BLaER1 (cell line): ENCODE measurements around the gene LCE6A.

Experiments used
- H3K27ac ChIP-seq: shearing (Covaris generic); formaldehyde crosslinking; 2 replicates; pipeline ENCODE4 v1.8.1; 2022
- H3K27me3 ChIP-seq: shearing (Covaris generic); formaldehyde crosslinking; 2 replicates; pipeline ENCODE4 v1.8.1; 2022
- H3K36me3 ChIP-seq: shearing (Covaris generic); formaldehyde crosslinking; 2 replicates; pipeline ENCODE4 v1.8.1; 2022
- H3K4me1 ChIP-seq: shearing (Covaris generic); formaldehyde crosslinking; 2 replicates; pipeline ENCODE4 v1.8.1; 2022
- H3K4me2 ChIP-seq: shearing (Covaris generic); formaldehyde crosslinking; 2 replicates; pipeline ENCODE4 v1.8.1; 2022
- H3K4me3 ChIP-seq: shearing (Covaris generic); formaldehyde crosslinking; 2 replicates; pipeline ENCODE4 v1.8.1; 2022
- H3K9ac ChIP-seq: shearing (Covaris generic); formaldehyde crosslinking; 2 replicates; pipeline ENCODE4 v1.8.1; 2022
- H3K9me3 ChIP-seq: shearing (Covaris generic); formaldehyde crosslinking; 2 replicates; pipeline ENCODE4 v1.8.1; 2022
- H4K20me1 ChIP-seq: shearing (Covaris generic); formaldehyde crosslinking; 2 replicates; pipeline ENCODE4 v1.8.1; 2022
- Cebpa-rat ChIP-seq: shearing (Covaris generic); IDR thresholded peaks from 2 replicates; pipeline ENCODE4 v1.8.1; 2022

The LCE6A gene

GRCh38 chr1:152836870-152837269 lies 5.8 kb upstream of the LCE6A start:
- H3K36me3 ChIP-seq = no peaks in the 10 kb centered on the region
- H3K27ac ChIP-seq = no peak overlapping the region
- H3K9ac ChIP-seq = no peak overlapping the region
- TF ChIP-seq Cebpa-rat = no peak
- no peaks in the 10 kb centered on the region for H3K9me3 ChIP-seq
- H3K27me3 ChIP-seq = no peaks in the 10 kb centered on the region
- no peaks in the 10 kb centered on the region for H4K20me1 ChIP-seq
- H3K4me2 ChIP-seq = no peak overlapping the region
- H3K4me3 ChIP-seq = no peak overlapping the region
- H3K4me1 ChIP-seq = no peaks in the 10 kb centered on the region

- H3K9me3 ChIP-seq = no peaks in the 10 kb centered on the region
Observed at GRCh38 chr1:152855661-152856060, 13.0 kb downstream of the LCE6A start.

GRCh38 chr1:152858062-152858461 lies 15.4 kb downstream of the LCE6A start:
- Histone ChIP-seq H3K27ac (no peak overlapping the region), H3K36me3 (no peaks in the 10 kb centered on the region), H4K20me1 (no peaks in the 10 kb centered on the region), H3K4me2 (no peak overlapping the region), H3K4me1 (no peaks in the 10 kb centered on the region), H3K9me3 (no peaks in the 10 kb centered on the region), H3K27me3 (no peaks in the 10 kb centered on the region), H3K9ac (no peak overlapping the region), H3K4me3 (no peak overlapping the region)
- TF ChIP-seq Cebpa-rat = no peak

More at GRCh38 chr1:152855661-152856060, 13.0 kb downstream of the LCE6A start:
- no peaks in the 10 kb centered on the region for H3K4me1 ChIP-seq
- no peaks in the 10 kb centered on the region for H3K36me3 ChIP-seq
- no peak overlapping the region for H3K9ac ChIP-seq
- no peaks in the 10 kb centered on the region for H4K20me1 ChIP-seq
- TF ChIP-seq Cebpa-rat = no peak
- no peak overlapping the region for H3K27ac ChIP-seq
- H3K4me2 ChIP-seq = no peak overlapping the region
- H3K4me3 ChIP-seq = no peak overlapping the region
- H3K27me3 ChIP-seq = no peaks in the 10 kb centered on the region

GRCh38 chr1:152859696-152860095 lies 17.0 kb downstream of the LCE6A start, which contains the start of gene LCE7A:
LCE7A (plus strand) TSS chr1:152859996; CDS start chr1:152860698, 702 bp downstream.
- Histone ChIP-seq H3K36me3 (no peaks in the 10 kb centered on the region), H3K27me3 (no peaks in the 10 kb centered on the region), H3K27ac (no peak within 1 kb of the TSS), H3K4me1 (no peaks in the 10 kb centered on the region), H3K4me3 (no peak within 1 kb of the TSS), H4K20me1 (no peaks in the 10 kb centered on the region), H3K9me3 (no peaks in the 10 kb centered on the region), H3K4me2 (no peak within 1 kb of the TSS), H3K9ac (no peak within 1 kb of the TSS)
- TF ChIP-seq Cebpa-rat = no peak

GRCh38 chr1:152860129-152860528 lies 17.5 kb downstream of the LCE6A start:
- no peaks in the 10 kb centered on the region for H3K9me3 ChIP-seq

GRCh38 chr1:152861374-152861773 lies 18.7 kb downstream of the LCE6A start:
- no peaks in the 10 kb centered on the region for H3K4me1 ChIP-seq
- H3K4me2 ChIP-seq = no peak overlapping the region
- H3K9ac ChIP-seq = no peak overlapping the region
- H3K27ac ChIP-seq = no peak overlapping the region
- no peaks in the 10 kb centered on the region for H3K9me3 ChIP-seq
- no peaks in the 10 kb centered on the region for H3K27me3 ChIP-seq
- H3K4me3 ChIP-seq = no peak overlapping the region
- no peaks in the 10 kb centered on the region for H3K36me3 ChIP-seq
- no peak for TF ChIP-seq Cebpa-rat
- H4K20me1 ChIP-seq = no peaks in the 10 kb centered on the region

More at GRCh38 chr1:152860129-152860528, 17.5 kb downstream of the LCE6A start:
- Histone ChIP-seq H3K4me1 (no peaks in the 10 kb centered on the region), H3K9ac (no peak overlapping the region), H3K4me2 (no peak overlapping the region), H3K27me3 (no peaks in the 10 kb centered on the region), H3K36me3 (no peaks in the 10 kb centered on the region), H3K4me3 (no peak overlapping the region), H3K27ac (no peak overlapping the region), H4K20me1 (no peaks in the 10 kb centered on the region)
- TF ChIP-seq Cebpa-rat = no peak

- Histone ChIP-seq H3K4me1 (no peaks in the 10 kb centered on the region), H3K27ac (no peak overlapping the region), H3K27me3 (no peaks in the 10 kb centered on the region), H3K9ac (no peak overlapping the region), H3K36me3 (no peaks in the 10 kb centered on the region), H3K4me2 (no peak overlapping the region), H4K20me1 (no peaks in the 10 kb centered on the region), H3K9me3 (no peaks in the 10 kb centered on the region), H3K4me3 (no peak overlapping the region)
- TF ChIP-seq Cebpa-rat = no peak
Observed at GRCh38 chr1:152864443-152864842, 21.8 kb downstream of the LCE6A start.

GRCh38 chr1:152866321-152866720 lies 23.7 kb downstream of the LCE6A start:
- Histone ChIP-seq H3K4me3 (no peak overlapping the region), H3K27me3 (no peaks in the 10 kb centered on the region), H3K9me3 (no peaks in the 10 kb centered on the region), H3K4me1 (no peaks in the 10 kb centered on the region), H3K4me2 (no peak overlapping the region), H3K27ac (no peak overlapping the region), H4K20me1 (no peaks in the 10 kb centered on the region), H3K9ac (no peak overlapping the region), H3K36me3 (no peaks in the 10 kb centered on the region)
- no peak for TF ChIP-seq Cebpa-rat

GRCh38 chr1:152869808-152870419 lies 27.3 kb downstream of the LCE6A start:
- Histone ChIP-seq H3K4me1 (no peaks in the 10 kb centered on the region), H3K4me2 (no peak overlapping the region), H3K27ac (no peak overlapping the region), H3K9me3 (no peaks in the 10 kb centered on the region), H3K4me3 (no peak overlapping the region), H3K9ac (no peak overlapping the region), H3K27me3 (no peaks in the 10 kb centered on the region), H4K20me1 (no peaks in the 10 kb centered on the region), H3K36me3 (no peaks in the 10 kb centered on the region)
- TF ChIP-seq Cebpa-rat = no peak

GRCh38 chr1:152870831-152871730 lies 28.4 kb downstream of the LCE6A start:
- H3K4me2 ChIP-seq = no peak overlapping the region
- TF ChIP-seq Cebpa-rat = no peak
- no peaks in the 10 kb centered on the region for H3K4me1 ChIP-seq
- no peaks in the 10 kb centered on the region for H3K27me3 ChIP-seq
- no peaks in the 10 kb centered on the region for H4K20me1 ChIP-seq
- H3K9me3 ChIP-seq = no peaks in the 10 kb centered on the region
- H3K36me3 ChIP-seq = no peaks in the 10 kb centered on the region
- H3K9ac ChIP-seq = no peak overlapping the region
- H3K4me3 ChIP-seq = no peak overlapping the region
- H3K27ac ChIP-seq = no peak overlapping the region
